NOMO-1 treated with dmso at 0.1 percent for 144 hours (cell line): ENCODE results near the gene MFAP3.
"Not testable (repeated sequence)": the region's sequence is repeated elsewhere in the genome, so short reads cannot be mapped to it uniquely, and the experiment has no call there.

Source experiments
- DNase-seq: peaks from one replicate; lab custom pipeline; 2025; ENCODE audit not compliant: unreplicated experiment; lab: John Stamatoyannopoulos, UW

The MFAP3 gene

GRCh38 chr5:154049636-154050035 lies 10.9 kb downstream of the MFAP3 start:
- no peak for DNase-seq

- DNase-seq, result no peak
Observed at GRCh38 chr5:154053468-154053867, 14.7 kb downstream of the MFAP3 start.

GRCh38 chr5:154055201-154055600 lies 16.4 kb downstream of the MFAP3 start:
- DNase-seq, result no peak

- DNase-seq, result no peak
Observed at GRCh38 chr5:154058055-154059038, 19.6 kb downstream of the MFAP3 start.

- no peak for DNase-seq
Observed at GRCh38 chr5:154059039-154059430, 20.3 kb downstream of the MFAP3 start.

GRCh38 chr5:154059583-154059982 lies 20.8 kb downstream of the MFAP3 start:
- DNase-seq, result no peak

GRCh38 chr5:154060606-154061005 lies 21.8 kb downstream of the MFAP3 start:
- no peak for DNase-seq

- no peak for DNase-seq
Observed at GRCh38 chr5:154063372-154063771, 24.6 kb downstream of the MFAP3 start.

- DNase-seq, result no peak
Observed at GRCh38 chr5:154065971-154066370, 27.2 kb downstream of the MFAP3 start.

- DNase-seq, result not testable (repeated sequence)
Observed at GRCh38 chr5:154069854-154070253, 31.1 kb downstream of the MFAP3 start.

- no peak for DNase-seq
Observed at GRCh38 chr5:154071799-154072413, 33.1 kb downstream of the MFAP3 start.

- peak; percentile 57 for DNase-seq
Observed at GRCh38 chr5:154072414-154073171, 33.8 kb downstream of the MFAP3 start.

- no peak for DNase-seq
Observed at GRCh38 chr5:154076240-154076922, 37.6 kb downstream of the MFAP3 start.

- DNase-seq, result no peak
Observed at GRCh38 chr5:154077696-154078095, 38.9 kb downstream of the MFAP3 start.

GRCh38 chr5:154078272-154078671 lies 39.5 kb downstream of the MFAP3 start:
- DNase-seq, result no peak

GRCh38 chr5:154081246-154081645 lies 42.5 kb downstream of the MFAP3 start:
- no peak for DNase-seq

- DNase-seq, result no peak
Observed at GRCh38 chr5:154084062-154084639, 45.4 kb downstream of the MFAP3 start.

- DNase-seq, result no peak
Observed at GRCh38 chr5:154086146-154086545, 47.4 kb downstream of the MFAP3 start.

- no peak for DNase-seq
Observed at GRCh38 chr5:154086641-154087040, 47.9 kb downstream of the MFAP3 start.

- no peak for DNase-seq
Observed at GRCh38 chr5:154087260-154087659, 48.5 kb downstream of the MFAP3 start.

- DNase-seq, result no peak
Observed at GRCh38 chr5:154088801-154089200, 50.0 kb downstream of the MFAP3 start.
